ENCODE measurements around the gene THNSL1.

DNA sequence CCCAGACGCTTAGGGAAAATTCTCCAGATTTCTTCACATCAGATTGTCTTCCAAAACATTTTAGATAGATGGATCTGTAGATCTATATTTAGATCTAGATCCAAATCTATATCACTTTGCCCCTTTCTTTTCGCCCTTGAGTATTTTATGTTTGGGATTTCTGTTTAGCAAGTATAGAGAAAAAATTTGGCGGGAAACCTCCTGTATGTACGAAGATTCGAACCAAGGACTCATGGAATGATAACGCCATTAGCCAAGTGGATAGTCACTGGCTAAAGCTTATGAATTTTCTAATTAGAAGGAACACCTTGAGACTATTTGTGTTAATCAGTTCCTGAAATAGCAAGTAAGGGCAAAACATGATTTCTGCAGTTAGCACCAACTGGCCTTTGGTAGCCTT lies 1.2 kb downstream of the THNSL1 start:
- no peak for TF ChIP-seq NRF1 (IDR thresholded peaks at IDR 0.05; ENCODE audit: low read depth, low read length)
- no peak for TF ChIP-seq EP300 (IDR thresholded peaks at IDR 0.05; ENCODE audit: borderline replicate concordance in 1 of 2, low read depth in 1 of 2, low read length in 1 of 2)
- no peak for TF ChIP-seq POLR2AphosphoS5 (IDR thresholded peaks at IDR 0.05; ENCODE audit: low read depth, low read length)
- TF ChIP-seq, protein P1, sequence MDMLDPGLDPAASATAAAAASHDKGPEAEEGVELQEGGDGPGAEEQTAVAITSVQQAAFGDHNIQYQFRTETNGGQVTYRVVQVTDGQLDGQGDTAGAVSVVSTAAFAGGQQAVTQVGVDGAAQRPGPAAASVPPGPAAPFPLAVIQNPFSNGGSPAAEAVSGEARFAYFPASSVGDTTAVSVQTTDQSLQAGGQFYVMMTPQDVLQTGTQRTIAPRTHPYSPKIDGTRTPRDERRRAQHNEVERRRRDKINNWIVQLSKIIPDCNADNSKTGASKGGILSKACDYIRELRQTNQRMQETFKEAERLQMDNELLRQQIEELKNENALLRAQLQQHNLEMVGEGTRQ (IDR thresholded peaks at IDR 0.05; ENCODE audit: borderline replicate concordance, low read depth, low read length): no peak
- TF ChIP-seq, protein P2, sequence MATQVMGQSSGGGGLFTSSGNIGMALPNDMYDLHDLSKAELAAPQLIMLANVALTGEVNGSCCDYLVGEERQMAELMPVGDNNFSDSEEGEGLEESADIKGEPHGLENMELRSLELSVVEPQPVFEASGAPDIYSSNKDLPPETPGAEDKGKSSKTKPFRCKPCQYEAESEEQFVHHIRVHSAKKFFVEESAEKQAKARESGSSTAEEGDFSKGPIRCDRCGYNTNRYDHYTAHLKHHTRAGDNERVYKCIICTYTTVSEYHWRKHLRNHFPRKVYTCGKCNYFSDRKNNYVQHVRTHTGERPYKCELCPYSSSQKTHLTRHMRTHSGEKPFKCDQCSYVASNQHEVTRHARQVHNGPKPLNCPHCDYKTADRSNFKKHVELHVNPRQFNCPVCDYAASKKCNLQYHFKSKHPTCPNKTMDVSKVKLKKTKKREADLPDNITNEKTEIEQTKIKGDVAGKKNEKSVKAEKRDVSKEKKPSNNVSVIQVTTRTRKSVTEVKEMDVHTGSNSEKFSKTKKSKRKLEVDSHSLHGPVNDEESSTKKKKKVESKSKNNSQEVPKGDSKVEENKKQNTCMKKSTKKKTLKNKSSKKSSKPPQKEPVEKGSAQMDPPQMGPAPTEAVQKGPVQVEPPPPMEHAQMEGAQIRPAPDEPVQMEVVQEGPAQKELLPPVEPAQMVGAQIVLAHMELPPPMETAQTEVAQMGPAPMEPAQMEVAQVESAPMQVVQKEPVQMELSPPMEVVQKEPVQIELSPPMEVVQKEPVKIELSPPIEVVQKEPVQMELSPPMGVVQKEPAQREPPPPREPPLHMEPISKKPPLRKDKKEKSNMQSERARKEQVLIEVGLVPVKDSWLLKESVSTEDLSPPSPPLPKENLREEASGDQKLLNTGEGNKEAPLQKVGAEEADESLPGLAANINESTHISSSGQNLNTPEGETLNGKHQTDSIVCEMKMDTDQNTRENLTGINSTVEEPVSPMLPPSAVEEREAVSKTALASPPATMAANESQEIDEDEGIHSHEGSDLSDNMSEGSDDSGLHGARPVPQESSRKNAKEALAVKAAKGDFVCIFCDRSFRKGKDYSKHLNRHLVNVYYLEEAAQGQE (IDR thresholded peaks at IDR 0.05; ENCODE audit: low read depth, low read length): no peak

Data from SK-N-SH (cell line).